Measurements from ENCODE around the gene PTTG1.

The PTTG1 gene

GRCh38 chr5:160456480-160457177 is 35.0 kb downstream of the PTTG1 start:
- no peak for DNase-seq

DNA sequence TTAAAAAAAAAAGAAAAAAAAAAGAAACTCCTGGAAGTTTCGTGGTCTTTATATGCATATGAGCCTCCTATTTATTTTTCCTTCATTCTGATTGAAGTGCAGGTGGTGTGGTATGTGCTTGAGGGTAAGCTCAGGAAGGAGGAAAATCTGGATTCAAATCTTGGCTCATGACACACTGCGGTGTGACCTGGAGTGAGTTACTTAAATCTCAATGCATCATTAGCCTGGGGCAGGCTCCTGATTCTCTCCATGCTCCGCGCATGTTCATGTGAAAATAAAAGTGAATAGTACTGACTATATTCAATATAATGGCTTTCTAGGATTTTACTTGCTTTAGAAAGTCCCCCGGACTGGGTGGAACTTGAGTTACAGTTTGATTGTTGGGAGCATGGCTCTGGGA is 35.6 kb downstream of the PTTG1 start:
- no peak for DNase-seq

DNA sequence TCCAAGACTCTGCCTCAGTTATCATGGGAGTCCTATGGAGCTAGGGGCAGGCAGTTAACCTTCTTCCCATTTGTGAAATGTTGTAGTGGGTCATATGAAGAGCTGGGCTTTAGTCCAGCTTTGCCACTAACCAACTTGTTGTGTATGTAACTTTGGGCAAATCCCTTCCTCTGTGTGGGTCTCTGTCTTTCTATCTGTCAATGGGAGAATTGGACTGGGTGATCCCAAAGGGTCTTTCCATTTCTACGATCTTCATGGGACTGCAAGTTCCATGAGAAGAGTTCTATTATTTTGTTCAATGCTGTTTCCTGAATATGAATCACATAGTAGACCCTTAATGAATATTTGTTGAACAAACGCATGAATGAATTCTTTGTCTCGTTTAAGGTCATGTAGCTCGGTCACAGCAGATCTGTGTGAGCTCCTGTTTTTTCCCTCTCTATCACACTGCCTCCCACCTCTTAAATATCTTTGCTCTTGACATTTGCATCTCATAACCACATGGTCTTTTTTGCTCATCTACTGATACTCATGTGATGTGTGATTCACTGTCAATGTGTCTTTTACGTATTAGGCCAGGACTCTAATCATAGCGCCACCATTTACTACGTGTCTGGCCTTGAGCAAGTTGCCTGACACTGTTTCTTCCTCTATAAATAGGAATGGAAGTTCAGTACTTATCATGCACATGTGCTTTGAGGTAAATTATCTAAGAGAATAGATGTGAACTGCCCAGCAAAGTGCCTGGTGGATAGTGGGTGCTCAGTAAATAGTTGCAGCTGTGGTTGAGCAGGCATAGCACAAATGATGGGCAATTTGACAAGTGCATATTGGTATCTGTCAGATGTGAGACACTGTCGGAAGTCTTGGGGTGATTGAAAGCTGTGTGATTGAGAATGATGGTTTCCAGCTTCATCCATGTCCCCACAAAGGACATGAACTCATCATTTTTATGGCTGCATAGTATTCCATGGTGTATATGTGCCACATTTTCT is 37.4 kb downstream of the PTTG1 start:
- no peak for DNase-seq

GRCh38 chr5:160460377-160461049 is 38.9 kb downstream of the PTTG1 start:
- DNase-seq = no peak

GRCh38 chr5:160461378-160461777 is 39.7 kb downstream of the PTTG1 start:
- no peak for DNase-seq

- DNase-seq = no peak
These were observed 40.5 kb downstream of the PTTG1 start for GRCh38 chr5:160462167-160462566.

DNA sequence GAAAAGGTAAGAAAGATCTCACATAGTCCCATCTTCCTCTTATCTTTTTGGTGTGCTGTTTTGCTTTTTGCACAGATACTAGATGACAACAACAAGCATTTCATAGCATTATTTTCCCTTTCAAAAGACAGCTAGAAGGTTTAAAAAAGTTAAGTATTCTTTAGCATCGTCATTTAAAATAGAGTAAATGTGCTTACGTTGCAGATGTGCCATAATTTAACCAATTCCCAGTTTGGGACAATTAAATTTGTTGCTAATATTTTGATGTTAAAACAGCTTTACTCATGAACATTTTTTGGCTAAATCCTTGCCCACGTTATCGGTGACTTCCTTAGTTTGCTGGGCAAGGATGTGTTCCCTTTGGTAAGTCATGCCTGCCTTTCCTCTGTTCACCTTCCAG is 41.6 kb downstream of the PTTG1 start:
- no peak for DNase-seq

DNA sequence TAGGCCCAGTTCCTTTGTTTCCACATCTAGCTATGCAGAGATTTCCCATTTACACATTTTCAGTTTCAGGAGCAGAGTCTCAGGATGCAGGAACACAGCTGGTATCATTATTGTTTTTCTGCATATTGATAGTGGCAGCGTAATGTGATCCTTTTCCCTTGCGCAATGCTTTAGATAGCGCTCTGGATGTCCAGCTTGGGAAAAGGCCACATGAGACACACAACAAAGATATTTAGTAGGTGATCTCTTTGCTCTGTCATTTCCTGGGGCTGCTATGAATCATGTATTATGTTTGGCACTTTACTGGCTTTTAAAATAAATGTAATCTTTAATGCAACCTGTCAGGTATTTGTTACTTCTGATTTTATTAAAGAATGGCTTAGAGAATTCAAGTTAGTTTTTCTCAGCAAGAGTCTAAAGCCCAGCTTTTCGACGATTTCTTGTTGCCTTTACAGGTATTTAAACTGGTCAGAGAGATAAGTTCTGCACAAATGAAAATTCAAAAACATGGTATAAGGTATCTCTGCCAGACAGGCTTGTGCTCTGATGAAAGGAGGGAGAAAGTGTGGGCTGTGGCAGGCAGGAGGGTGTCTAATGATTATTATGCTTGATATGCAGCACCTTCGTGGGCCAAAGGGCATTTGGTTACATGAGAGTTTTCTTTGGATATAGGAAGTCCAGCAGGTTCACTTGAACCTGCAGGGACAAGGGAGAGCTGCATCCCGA is 42.2 kb downstream of the PTTG1 start:
- no peak for DNase-seq

DNA sequence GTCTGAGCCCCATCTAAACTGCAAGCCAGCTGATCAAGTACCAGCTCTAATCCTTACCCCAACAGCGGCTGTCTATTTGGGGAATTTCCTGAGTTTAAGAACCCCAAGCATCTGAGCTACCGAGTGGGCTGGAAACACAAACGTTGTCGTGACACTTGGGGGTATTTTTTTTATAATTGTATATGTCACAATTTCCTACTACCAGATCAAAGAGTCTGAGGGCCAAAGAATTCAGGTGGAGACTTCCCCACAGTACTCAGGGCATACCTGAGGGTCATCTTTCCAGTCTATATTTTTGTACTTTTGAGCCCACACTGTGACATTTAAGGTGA is 42.8 kb downstream of the PTTG1 start:
- DNase-seq = no peak

DNA sequence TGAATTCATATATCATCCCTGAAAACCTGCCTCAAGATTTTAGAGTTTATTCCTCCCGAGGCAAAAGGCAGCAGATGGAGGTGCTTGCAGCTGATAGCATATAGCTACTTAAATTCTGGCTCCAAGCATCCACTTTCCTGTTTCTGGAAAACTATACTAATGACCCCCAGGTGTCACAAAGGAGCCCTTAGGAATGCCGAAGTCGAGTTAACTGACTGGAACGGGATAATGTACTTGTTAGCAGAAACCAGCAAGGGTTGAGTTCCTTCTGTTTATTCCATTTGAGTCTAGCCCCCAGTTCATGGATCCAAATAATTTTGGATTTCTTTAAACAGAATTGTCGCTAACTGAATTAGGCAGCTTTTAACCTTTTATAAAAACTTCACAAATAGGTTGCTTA is 44.5 kb downstream of the PTTG1 start:
- DNase-seq = no peak

GRCh38 chr5:160466889-160467554 is 45.4 kb downstream of the PTTG1 start:
- DNase-seq = no peak

DNA sequence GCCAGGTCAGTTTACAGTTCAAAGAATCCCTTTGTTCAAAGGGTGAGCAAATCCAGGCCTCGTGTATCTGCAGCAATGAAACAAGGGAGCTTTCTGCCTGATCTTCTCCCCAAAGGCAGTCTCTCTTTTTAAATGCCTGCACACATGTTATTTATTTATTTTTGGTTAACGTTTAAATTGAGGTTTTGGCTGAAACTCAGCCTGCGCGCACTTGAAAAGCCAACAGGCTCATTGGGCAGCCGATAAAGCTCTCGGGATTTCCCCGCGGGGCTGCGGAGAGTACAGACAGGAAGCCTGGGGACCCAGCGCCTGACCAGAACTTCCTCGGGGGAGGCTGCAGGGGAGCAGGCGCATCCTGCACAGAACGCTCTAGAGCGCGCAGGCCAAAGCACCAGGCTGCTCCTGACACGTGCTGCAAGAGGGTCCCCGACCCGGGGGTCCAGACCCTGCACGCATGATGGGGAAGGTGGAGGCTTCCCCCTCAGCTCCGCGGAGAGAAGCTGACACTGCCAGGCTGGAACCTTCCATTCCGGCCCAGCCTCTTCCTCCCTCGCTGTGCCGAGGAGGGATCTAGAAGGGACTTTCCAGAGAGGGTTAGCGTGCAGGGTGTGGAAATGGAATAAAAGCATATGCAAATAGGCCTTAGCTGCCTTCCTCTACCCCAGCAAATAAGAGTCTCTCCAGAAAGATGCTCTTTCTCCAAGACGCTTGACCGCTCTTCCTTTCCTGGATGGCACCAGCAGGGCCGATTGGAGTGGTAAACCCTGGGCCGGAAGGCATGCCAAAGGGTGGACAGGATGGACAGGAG is 46.1 kb downstream of the PTTG1 start:
- peak; percentile 86 for DNase-seq

DNA sequence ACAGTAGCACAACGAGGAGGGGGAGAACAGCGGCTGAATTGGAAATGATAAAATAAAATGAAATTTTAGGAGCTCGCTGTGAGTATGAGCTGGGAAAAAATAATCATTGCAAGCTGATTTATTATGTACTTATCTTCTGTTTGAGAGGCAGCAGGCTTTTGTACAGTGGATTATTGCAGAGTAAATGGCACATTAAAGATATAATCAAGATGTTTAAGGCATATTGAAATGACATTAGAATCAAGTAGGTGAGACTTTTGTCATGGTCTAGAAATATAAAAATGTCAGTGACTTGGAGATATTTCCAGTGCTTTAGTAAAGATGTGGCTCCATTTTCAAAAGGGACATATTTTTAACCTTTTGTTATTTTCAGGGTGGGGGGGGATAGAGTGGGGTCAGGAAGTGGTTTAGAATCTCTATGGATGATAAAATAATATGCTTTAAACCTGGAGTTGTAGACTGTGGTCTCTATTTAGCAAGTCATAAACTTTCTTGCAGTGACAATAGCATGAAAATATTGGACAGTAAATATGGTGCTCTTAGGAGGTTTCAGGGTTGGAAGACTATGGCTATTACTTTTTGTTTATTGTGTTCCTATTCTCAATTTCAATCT is 46.8 kb downstream of the PTTG1 start:
- DNase-seq = no peak

- DNase-seq = no peak
These were observed 47.8 kb downstream of the PTTG1 start for GRCh38 chr5:160469156-160470144.

- peak; percentile 19 for DNase-seq
These were observed 49.0 kb downstream of the PTTG1 start for GRCh38 chr5:160470437-160471361.

- no peak for DNase-seq
These were observed 50.1 kb downstream of the PTTG1 start for GRCh38 chr5:160471761-160472160.

DNA sequence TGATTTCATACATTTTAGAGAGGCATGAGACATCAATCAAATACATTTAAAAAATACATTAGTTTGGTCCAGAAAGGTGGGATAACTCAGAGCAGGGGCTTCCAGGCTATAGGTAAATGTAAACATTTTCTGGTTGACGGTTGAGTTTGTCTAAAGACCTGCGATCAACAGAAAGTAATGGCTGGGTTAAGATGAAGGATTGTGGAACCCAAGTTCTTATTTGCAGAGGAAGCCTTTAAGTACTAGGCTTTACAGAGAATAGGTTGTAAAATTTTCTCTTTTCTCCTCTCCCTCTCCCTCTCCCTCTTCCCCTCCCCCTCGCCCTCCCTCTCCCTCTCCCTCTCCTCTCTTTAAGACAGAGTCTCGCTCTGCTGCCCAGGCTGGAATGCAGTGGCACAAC is 50.8 kb downstream of the PTTG1 start:
- DNase-seq = no peak

GRCh38 chr5:160473681-160474080 is 52.0 kb downstream of the PTTG1 start:
- DNase-seq = no peak

DNA sequence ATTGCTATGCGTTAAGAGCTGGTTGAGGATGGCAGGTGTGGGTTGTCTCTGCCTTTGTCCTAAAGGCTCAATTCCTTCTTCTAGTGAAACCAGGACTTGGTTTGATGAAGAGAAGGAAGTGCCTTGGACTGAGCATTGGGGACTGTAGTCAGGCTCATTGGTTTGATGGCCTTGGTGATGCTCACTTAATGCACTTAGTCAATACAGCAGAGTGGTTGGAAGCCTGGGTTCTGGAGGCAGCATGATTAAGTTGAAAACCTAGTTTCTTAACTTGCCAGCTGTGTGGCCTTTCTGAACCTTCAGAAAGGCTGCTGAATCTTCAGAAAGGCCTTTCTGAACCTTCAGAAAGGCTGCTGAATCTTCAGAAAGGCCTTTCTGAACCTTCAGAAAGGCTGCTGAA is 52.4 kb downstream of the PTTG1 start:
- DNase-seq = no peak

Data from GF-D8 (cell line).